HG03175 (cell line): ENCODE results near the gene UGT1A1.

Experiments
- ATAC-seq: cut with Tn5 transposase; IDR thresholded peaks from one replicate; pipeline ENCODE4 v1.9.1; 2021; ENCODE audit warnings: mild to moderate bottlenecking, moderate library complexity; ENCODE audit not compliant: unreplicated experiment

UGT1A1 gene

DNA sequence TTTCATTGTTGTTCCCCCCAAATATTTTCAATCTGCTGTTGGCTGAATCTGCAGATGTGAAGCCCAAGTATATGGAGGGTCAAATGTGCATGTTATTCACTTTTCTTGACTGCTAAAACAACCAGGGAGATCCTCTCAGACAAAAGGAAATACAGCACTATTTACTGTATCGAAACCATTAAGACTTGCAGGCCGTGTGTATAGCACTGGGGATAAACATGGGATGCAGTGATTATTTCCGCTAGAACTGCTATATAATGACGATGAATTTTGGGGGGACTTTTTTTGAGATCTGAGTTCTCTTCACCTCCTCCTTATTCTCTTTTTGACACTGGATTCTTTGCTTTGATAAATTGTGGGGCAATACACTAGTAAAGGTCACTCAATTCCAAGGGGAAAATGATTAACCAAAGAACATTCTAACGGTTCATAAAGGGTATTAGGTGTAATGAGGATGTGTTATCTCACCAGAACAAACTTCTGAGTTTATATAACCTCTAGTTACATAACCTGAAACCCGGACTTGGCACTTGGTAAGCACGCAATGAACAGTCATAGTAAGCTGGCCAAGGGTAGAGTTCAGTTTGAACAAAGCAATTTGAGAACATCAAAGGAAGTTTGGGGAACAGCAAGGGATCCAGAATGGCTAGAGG, 3.5 kb upstream of the UGT1A1 start:
- ATAC-seq = no peak

DNA sequence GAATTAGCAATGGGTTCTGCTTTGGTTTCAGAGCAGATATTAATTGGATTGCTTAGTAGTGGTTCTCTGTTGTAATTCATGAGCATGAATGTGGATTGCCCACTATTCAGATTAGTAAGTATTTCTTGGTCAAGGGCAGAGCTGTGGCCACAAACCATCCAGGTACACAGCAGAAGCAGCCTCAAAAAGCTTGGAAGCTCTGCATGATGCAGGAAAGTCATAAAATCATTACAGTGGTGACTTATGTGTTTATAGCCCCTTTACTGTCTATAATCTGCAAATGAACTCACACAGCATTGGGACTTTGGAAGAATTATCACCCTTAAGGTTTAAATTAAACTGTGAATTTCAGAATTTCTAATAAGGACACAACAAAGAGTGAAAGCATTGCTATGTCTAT, 1.9 kb upstream of the UGT1A1 start:
- no peak for ATAC-seq

- no peak for ATAC-seq
Measured at GRCh38 chr2:233758849-233759248, 1.2 kb upstream of the UGT1A1 start.

- ATAC-seq = no peak
Measured at GRCh38 chr2:233761040-233761769, 1.1 kb downstream of the UGT1A1 start.

- no peak for ATAC-seq
Measured at GRCh38 chr2:233764264-233764663, 4.2 kb downstream of the UGT1A1 start.

DNA sequence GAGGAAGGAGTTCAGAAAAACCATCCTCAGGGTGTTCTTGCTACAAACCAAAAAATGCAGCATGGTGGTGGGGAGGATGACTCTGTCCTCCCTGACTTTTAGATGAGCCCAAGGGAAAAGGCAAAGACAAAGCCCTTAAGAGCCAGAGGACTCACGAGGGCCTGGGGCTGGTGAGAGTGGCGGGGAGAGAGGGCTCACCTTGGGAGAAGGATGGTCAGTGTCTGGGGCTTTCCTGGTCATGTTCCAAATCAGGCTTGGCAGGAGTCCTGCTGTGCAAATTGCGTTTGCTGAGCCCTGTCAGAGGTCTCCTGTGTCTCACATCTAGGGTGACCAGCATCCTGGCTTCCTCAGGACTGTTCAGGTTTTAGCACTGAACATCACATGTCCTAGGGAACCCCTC, 4.7 kb downstream of the UGT1A1 start:
- ATAC-seq = no peak

DNA sequence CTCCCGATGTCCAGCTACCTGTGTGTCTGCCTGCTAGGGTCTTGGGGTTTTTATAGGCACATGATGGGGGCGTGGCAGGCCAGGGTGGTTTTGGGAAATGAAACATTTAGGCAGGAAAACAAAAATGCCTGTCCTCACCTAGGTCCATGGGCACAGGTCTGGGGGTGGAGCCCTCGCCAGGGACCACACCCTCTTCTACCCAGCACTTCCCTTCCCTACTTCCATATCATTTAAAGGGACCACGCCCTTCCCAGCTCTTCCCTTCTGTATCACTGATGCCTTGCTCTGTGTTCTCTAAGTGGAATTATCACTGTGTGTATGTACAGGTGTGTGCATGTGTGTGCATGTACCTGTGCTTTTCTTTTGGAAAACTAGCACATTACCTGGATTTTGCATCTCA, 6.3 kb downstream of the UGT1A1 start:
- ATAC-seq = no peak

DNA sequence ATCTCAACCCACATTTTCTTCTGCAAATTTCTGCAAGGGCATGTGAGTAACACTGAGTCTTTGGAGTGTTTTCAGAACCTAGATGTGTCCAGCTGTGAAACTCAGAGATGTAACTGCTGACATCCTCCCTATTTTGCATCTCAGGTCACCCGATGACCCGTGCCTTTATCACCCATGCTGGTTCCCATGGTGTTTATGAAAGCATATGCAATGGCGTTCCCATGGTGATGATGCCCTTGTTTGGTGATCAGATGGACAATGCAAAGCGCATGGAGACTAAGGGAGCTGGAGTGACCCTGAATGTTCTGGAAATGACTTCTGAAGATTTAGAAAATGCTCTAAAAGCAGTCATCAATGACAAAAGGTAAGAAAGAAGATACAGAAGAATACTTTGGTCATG, 8.0 kb downstream of the UGT1A1 start:
- ATAC-seq = no peak

- no peak for ATAC-seq
Measured at GRCh38 chr2:233769260-233769659, 9.2 kb downstream of the UGT1A1 start.

- ATAC-seq = no peak
Measured at GRCh38 chr2:233772153-233772552, 12.1 kb downstream of the UGT1A1 start.

GRCh38 chr2:233772583-233772982, 12.5 kb downstream of the UGT1A1 start:
- ATAC-seq = no peak

DNA sequence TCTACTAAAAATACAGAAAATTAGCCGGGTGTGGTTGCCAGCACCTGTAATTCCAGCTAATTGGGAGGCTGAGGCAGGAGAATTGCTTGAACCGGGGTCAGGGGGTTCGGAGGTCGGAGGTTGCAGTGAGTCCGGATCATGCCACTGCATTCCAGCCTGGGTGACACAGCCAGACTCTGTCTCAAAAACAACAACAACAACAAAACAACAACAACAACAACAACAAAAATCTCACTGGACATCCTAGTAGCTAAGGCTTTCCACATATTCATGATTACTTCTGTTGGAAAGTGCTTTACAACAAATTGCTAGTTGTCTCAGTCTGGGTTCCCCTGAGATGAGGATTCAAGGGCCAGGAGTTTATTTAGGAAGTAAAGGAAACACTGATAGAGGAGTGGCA, 13.8 kb downstream of the UGT1A1 start:
- ATAC-seq = no peak

DNA sequence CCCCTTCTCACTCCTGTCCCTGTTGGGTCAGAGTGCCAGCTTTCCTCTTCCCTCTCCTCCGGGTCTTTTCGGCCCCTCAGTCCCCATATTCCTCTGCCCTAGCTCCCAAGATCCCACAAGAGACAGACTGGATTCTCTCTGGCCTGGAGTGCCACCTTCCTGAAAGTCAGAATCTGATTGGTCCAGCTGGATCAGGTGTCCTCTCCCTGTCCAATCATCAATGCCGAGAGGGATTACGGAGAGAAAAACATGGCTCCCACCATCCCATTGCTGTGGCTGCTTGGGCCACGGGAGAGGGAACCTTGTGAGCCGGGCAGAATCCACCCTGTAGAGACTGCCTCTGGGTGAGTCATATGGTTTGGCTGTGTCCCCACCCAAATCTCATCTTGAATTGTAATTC, 15.3 kb downstream of the UGT1A1 start:
- ATAC-seq = no peak

DNA sequence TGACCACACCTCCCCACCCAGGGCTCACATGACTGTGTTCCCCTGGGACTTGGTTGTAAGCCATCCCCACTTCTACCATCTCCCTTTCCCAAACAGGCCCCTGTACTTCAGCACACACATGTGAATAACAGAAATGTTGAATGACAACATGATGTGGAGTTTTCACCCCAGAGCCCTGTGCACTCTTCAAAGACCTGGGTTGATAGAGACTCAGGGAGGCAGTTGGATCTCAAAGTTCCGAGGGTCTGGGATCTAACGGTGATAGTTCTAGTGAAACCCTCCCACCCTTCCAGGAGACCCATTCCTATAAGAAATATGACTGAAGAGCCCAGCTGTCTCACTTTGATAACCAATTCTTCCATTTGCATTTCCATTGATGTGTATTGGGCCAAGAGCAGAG, 18.0 kb downstream of the UGT1A1 start, which contains the start of gene MROH2A:
Gene MROH2A (plus strand): TSS at position 301 of the 400 bp plus-strand sequence. CDS start 1,029 bp downstream, outside the sequence.
- ATAC-seq = no peak

DNA sequence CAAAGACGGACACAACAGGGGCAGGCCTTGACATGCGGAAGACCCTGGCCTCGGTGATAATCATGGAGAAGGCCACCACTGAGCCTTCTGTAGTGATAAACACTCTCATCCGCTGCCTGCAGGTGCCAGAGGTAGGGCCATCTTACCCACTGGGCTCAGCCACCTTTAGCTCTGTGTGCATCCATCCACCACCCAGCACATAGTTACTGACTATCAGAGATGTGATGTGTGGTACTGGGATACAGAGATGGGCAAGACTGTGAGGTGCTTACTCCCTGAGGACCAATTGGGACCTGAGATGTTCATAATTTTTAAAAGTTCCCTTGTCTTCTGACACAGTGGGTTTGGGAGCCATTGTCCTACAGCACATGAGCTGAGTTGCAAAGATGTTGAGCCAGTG, 19.7 kb downstream of the UGT1A1 start:
- no peak for ATAC-seq

GRCh38 chr2:233780771-233781170, 20.7 kb downstream of the UGT1A1 start:
- no peak for ATAC-seq

GRCh38 chr2:233789554-233789953, 29.5 kb downstream of the UGT1A1 start:
- ATAC-seq = no peak

DNA sequence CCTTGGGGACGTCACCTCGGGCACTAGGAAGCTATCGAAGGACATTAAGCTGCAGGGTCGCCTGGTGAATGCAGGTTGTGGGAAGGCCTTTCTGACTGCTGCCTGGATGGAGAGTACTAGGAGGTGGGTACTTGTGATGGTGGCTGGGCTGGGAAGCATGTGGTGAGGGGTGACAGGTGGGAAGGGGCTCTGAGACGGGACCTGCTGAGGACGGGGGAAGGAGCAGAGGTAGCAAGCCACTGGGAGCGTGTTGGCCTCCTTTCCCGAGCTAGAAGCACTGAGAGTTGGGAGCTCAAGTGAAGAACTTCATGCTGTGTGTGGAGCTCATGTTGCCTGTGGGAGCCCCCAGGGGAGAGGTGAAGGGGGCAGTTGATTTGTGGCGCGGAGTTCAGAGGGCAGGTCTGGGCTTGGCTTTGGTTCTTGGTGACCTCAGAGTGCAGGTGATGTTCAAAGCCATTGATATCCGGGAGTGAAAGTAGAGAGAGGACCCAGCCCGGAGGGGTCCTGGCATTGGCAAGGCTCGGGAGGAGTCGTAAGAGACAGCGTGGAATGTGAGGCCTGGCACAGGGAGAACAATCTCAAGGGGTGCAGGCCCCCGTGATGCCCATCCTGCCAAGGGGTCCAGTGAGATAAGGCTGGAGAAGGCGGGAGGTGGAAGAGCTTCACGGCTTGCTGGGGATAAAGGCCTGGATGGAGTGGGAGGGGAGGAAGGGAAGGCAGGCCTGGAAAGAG, 31.2 kb downstream of the UGT1A1 start:
- ATAC-seq = no peak

DNA sequence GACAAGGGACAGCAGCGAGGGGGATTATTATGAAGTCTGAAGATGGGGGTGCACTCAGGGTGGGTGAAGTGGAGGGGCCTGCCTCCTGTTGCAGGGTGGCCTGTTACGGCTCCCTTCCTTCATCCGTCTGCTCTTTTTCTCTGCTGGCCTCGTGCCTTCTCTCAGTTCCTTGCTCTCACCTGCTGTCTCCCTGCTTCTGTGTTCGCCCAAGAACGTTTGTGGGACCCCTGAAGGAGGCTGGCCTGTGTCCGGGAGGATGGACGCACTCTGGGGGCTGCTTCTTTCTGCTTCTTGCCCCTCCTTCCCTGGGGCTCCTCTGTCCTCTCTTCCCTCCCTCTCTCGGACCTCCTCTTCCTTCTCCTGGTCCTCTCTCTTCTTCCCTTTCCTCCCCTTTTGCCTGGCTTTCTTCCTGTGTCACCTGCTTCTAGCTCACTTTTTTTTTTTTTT, 31.8 kb downstream of the UGT1A1 start:
- no peak for ATAC-seq

DNA sequence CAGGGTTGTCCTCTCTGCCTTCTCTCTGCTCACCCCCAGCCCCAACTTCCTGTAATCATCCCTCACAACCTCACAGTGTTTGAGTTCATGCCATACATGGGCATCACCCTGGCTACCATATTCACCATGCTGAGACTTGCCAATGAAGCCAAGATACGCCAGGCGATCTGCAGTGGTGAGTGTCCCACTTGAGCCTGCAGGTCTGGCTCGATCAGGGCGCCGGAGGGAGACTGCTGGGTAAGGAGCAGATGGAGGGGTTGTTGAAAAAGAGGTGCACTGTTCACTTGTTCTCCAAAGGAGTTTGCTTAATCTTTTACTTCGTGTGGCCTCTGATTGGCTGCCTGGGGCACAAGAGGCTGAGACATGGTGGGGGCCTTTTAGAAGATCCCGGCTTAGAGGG, 32.6 kb downstream of the UGT1A1 start:
- ATAC-seq = no peak

- no peak for ATAC-seq
Measured at GRCh38 chr2:233793465-233794127, 33.5 kb downstream of the UGT1A1 start.
